HG03196 (cell line): ENCODE data around the gene RELL2.

Source experiments
- ATAC-seq: cut with Tn5 transposase; IDR thresholded peaks from one replicate; pipeline ENCODE4 v1.9.1; 2021; ENCODE audit not compliant: unreplicated experiment

RELL2 gene

GRCh38 chr5:141649056-141649688, 12.4 kb downstream of the RELL2 start:
- no peak for ATAC-seq

GRCh38 chr5:141649972-141650371, 13.2 kb downstream of the RELL2 start:
- ATAC-seq: no peak

- ATAC-seq: peak; percentile 89
These were observed 14.3 kb downstream of the RELL2 start, which contains the start of gene FCHSD1 for GRCh38 chr5:141650851-141651727. TSS of gene FCHSD1 (minus strand) at chr5:141651418. CDS start at chr5:141651368, 50 bp downstream.

- no peak for ATAC-seq
These were observed 14.9 kb downstream of the RELL2 start for GRCh38 chr5:141651728-141652105.

DNA sequence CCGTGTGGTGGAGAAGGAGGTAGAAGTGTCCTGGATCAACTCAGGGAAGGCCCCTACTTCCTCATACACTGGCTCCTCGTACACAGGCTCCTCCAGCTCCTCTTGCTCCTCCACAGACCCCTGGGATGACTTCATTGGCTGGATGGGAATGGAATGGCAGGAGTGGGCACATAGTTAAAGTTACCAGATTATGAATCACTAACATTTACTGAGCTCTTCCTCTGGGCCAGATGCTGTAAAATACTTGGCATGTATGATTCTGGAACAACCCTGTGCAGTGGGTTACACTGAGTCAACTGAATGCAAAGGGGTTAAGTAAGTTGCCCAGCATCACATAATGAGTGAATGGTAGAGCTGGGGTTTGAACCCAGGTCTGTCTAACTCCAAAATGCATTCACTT, 17.5 kb downstream of the RELL2 start:
- no peak for ATAC-seq

DNA sequence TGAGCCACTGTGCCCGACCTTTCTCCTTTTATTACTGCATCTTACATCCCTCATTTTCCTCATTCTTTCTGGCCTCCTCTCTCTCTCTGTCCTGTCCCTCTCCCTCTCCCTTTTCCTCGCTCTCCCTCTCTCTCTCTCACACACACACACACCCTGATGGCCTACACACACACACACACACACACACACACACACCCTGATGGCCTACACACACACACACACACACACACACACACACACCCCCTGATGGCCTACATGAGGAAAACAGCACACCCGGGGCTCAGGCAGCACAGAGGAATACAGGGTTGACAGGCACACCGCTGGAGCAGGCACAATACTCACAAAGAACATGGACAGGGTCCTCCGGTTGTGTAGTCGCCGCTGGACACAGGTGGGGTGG, 18.2 kb downstream of the RELL2 start:
- ATAC-seq: no peak

GRCh38 chr5:141656396-141656795, 19.6 kb downstream of the RELL2 start:
- no peak for ATAC-seq

DNA sequence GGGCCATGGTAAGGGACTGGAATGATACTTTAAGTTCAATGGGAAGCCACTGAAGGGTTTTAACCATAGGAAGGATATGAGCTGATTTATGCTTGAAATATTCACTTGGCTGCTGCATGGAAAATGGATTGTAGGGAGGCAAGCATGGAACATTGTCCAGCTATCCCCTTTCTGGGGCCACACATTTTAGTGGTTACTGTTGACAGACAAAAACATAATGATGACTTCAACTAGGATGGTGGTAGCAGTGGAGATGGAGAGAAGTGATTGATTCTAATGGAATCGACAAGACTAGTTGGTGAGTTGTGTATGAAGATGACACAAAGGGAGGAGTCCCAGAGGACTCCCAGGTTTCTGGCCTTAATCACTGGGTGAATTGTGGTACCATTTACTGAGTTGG, 20.6 kb downstream of the RELL2 start:
- no peak for ATAC-seq

DNA sequence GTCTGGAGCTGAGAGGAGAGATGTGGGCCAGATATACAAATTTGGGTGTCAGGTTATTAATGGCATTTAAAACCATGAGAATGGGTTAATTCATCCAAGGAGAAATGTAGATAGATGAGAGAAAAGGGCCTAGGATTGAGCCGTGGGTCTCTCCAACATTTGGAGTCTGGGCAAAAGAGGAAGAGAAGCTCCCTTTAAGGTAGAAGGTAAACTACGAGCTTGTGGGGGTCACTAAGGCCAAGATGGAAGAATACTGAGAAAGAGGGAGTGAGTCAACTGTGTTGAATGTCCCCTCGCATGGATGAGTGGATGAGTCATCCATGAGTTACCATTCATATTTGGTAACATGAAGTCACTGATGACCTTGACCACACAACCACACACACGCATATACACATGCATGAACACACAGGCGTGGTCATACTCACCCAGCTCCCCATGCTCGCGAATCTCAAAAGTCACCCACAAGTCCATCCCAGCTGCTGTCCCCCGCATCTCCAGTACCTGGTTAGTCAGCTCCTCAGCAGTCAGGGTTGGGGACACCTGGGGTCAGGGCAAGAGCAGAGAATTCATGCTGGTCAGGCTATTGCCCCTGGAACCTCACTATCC, 21.2 kb downstream of the RELL2 start:
- peak; percentile 67 for ATAC-seq

DNA sequence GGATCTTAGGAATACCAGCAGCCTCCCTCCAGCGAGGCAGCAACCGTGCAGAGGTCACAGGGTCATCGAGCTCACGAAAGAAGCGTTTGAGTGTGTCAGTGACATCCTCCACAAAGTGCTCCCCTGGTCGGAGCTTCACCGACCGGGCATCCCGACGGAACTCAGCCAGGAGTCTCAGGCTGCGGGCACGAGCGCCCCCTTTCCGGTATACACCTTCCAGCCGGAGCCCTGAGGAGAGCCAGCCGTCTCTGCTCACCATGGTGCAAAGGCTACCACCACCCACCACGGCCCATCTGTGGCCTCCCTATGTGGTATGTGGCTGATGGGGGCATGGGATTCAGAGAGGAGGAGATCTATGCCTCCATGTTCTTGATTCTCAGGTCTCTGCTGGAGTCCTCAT, 25.2 kb downstream of the RELL2 start:
- ATAC-seq: no peak

GRCh38 chr5:141663506-141663905, 26.7 kb downstream of the RELL2 start:
- no peak for ATAC-seq

- ATAC-seq: peak; percentile 91
These were observed 28.1 kb downstream of the RELL2 start for GRCh38 chr5:141664733-141665461.

DNA sequence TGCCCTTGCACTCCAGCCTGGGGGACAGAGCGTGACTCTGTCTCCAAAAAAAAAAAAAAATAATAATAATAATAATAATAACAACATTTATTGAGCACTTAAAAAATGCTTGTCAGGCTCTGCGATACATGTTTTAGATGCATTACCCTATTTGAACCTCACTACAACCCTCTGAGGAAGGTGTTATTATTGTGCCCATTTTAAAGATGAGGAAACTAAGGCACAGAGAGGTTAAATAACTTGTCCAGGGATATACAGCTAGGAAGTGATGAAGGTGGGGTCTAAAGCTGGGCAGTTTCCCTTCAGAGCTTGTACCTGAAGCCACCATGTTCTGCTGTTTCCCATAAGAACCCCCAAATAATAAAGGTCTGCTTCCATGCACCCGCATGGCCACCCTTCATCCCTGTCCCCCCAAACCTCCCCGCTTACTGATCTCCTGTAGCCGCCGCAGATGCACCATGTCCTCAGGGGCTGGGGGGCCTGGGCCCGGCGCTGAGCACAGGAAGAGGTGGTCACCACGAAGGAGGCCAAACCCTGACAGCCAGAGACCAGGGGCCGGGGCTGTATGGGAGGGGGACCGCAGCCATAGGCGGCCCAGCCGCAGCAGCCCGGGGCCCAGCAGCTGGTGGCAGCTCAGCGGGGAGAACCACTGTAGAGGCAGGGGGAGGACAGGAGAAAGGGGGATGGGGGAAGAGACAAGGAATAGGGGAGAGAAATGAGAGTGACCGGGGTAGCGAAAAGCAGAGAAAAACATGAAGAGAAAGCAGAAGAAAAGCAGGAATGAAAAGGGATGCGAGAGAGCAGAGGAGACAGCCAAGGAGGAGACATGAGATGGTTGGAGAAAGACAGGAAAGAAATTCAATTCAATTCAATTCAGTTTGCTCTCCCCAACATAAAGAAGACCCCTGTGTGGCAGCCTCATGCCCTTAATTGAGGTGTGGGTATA, 29.5 kb downstream of the RELL2 start:
- ATAC-seq: no peak

DNA sequence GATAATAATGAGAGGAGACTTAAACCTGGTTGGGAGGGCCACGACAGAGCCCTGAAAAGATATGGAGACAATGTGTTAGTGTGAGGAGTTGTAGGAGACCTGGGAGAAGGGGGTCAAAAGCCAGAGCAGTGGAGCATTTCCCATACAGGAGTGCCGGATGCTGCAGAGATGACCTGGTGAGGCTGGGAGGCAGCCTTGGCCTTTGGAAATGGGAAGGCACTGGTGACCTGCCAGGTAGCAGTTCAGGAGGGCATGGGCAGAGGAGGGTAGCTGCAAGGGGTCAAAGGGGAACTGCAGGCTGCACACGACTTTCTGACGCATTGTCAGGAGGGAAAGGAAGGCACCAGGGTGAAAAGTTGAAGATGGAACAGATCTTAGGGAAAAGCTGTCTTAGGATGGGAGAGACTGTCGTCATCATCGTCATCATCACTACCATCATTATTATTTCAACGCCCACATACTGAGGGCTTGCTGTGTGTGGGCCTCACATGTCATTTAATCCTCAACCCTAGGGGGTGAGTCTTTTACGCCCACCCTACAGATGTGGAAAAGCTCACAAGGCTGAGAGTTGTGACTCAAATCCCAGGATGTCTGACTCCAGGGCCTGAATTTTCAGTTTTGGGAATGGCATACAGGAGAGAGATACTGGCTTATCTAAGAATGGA, 31.9 kb downstream of the RELL2 start:
- no peak for ATAC-seq

GRCh38 chr5:141669520-141669919, 32.7 kb downstream of the RELL2 start:
- no peak for ATAC-seq

- no peak for ATAC-seq
These were observed 35.5 kb downstream of the RELL2 start for GRCh38 chr5:141672071-141672840.

DNA sequence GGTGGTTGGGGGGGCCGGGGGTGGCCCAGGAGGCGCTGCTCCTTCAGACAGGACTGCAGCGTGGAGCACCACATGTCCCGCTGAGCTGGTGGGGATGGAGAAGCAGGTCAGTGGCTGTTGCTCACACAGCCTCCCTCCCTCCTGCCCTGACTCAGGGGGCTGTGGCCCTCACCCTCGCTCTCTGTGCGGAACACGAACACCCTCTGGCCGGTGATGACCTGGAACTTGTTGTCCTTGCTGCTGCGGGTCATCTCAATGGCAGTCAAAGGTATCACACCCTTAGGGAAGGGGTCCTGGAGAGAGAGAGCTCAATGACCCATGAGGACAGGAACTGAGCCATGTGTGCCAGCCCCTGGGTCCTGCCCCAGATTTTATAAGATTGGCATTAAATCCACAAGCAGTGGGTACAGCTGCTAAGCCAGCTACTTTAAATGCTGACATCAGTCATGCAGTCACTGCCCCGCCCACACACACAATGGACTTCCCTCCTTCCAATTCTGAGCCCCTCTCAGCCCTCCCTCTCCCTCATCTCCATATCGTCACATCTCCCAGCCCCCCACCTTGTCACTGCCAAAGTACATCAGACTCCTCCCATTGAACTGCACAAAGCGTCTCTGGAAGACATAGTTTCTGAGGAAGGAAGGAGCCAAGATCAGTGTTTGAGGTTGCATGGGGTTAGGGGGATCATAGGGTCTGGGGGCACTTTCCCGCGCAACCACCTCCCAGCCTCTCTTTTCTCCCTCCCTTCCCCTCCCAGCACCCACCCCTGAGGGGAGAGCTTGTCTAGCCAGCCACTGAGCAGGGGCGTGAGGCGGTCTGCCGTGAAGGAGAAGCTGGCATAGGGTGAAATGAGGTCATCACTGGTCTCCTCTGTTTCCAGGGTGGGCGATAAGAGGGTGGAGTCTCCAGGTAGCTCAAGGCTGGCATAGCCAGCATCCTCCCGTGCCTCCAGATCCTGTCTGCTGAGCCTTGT, 36.3 kb downstream of the RELL2 start:
- ATAC-seq: no peak

DNA sequence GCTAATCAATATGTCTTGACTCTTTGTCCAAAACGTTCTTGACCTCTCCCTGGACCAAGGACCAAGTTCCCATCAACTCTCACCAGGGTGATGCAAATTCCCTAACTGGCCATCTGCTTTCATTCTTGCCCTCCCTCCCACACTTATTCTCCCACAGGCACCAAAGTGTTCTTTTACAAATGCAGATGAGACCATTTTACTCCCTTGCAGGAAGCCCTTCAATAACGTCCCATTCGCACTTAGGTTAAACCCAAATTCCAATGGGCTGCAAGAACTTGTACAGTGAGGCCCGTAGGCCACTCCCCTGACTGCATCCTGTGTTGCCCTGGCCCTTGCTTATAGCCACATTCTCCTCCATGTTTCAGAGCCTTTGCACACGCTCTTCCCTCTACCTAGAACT, 38.0 kb downstream of the RELL2 start:
- ATAC-seq: no peak
